Ascending aorta (tissue), 2 donors: Measurements from ENCODE around the gene B4GALT3. TPM values are rescaled to one million over a fixed set of nuclear protein-coding genes. Genes with fewer than 3 reads are reported as not detected.
A peak's percentile ranks its signal among the peaks of the same experiment; 100 is the strongest.

ENCODE experiments used
- DNase-seq, 2 donors: peaks; one replicate each; pipeline ENCODE4 v3.0.0-alpha.2; 2019; ENCODE audit warnings: low spot score in 2 of 2
- H3K27ac ChIP-seq, 2 donors: fragments of 200-600 bp; sonication (generic); one replicate each; pipeline ENCODE4 v1.5.1; 2016 to 2017; ENCODE audit warnings: mild to moderate bottlenecking in 1 of 2
- H3K27me3 ChIP-seq: fragments of 200-600 bp; sonication (generic); one replicate; pipeline ENCODE4 v1.5.1; 2017
- H3K36me3 ChIP-seq, 2 donors: fragments of 200-600 bp; sonication (generic); one replicate each; pipeline ENCODE4 v1.5.1; 2016
- H3K4me1 ChIP-seq, 2 donors: fragments of 200-600 bp; sonication (generic); one replicate each; pipeline ENCODE4 v1.5.1; 2016 to 2017; ENCODE audit warnings: mild to moderate bottlenecking in 1 of 2
- H3K4me3 ChIP-seq, 2 donors: fragments of 200-600 bp; sonication (generic); one replicate each; pipeline ENCODE4 v1.5.1; 2016 to 2017; ENCODE audit warnings: mild to moderate bottlenecking in 1 of 2
- H3K9me3 ChIP-seq, 2 donors: fragments of 200-600 bp; sonication (generic); one replicate each; pipeline ENCODE4 v1.5.1; 2016
- CTCF ChIP-seq, 3 experiments: fragments of 200-600 bp in 2 of 3; fragments of 450-650 bp in 1 of 3; sonication (generic) in 2 of 3; IDR thresholded peaks; one replicate each; pipeline ENCODE4 v1.5.1; 2016 to 2019; ENCODE audit warnings: antibody characterized with exemption in 3 of 3, mild to moderate bottlenecking in 1 of 3, moderate library complexity in 1 of 3
- intact Hi-C: fragments of 100-400 bp; cut with DNase I; formaldehyde crosslinking; loops from one replicate; pipeline ENCODE4 v1.15.1; 2023
- total RNA-seq: library from RNA; depleted of rRNA; stranded (reverse); fragments of >200 nt; gene quantifications from one replicate; pipeline ENCODE4 v1.1.0, GENCODE V29; 2016

Gene B4GALT3
- total RNA-seq, 1 donor from 2014 or later, result 26.9 TPM

- Histone ChIP-seq H3K27ac (no peak overlapping the region), H3K36me3 (no peaks in the 10 kb centered on the region), H3K4me3 (no peak overlapping the region), H3K9me3 (no peaks in the 10 kb centered on the region), H3K4me1 (no peaks in the 10 kb centered on the region), H3K27me3 (no peaks in the 10 kb centered on the region)
- no peak for DNase-seq
- intact Hi-C loops, result no loop called here
- no peak for TF ChIP-seq CTCF (IDR thresholded peaks at IDR 0.05)
Observed at GRCh38 chr1:161187311-161187710, 10.0 kb upstream of the B4GALT3 start.

- intact Hi-C loops, result no loop called here
- Histone ChIP-seq H3K27ac (peak overlapping the region; percentile 27 to 63), H3K4me1 (no peaks in the 10 kb centered on the region), H3K27me3 (no peaks in the 10 kb centered on the region), H3K36me3 (no peaks in the 10 kb centered on the region), H3K4me3 (no peak overlapping the region), H3K9me3 (no peaks in the 10 kb centered on the region)
- no peak for DNase-seq
- TF ChIP-seq CTCF (IDR thresholded peaks at IDR 0.05), result no peak
Observed at GRCh38 chr1:161185732-161186311, 8.5 kb upstream of the B4GALT3 start.

- intact Hi-C loops, result no loop called here
Observed at GRCh38 chr1:161185282-161185682, 8.0 kb upstream of the B4GALT3 start.

GRCh38 chr1:161182214-161182613 lies 4.9 kb upstream of the B4GALT3 start:
- no peak for DNase-seq
- H3K9me3 ChIP-seq, result no peaks in the 10 kb centered on the region
- intact Hi-C loops, result no loop called here

More at GRCh38 chr1:161185282-161185682, 8.0 kb upstream of the B4GALT3 start:
- H3K27ac ChIP-seq, result peak overlapping the region; percentile 27 to 63
- no peaks in the 10 kb centered on the region for H3K27me3 ChIP-seq
- DNase-seq, result peak; percentile 51 to 86
- no peak overlapping the region for H3K4me3 ChIP-seq
- TF ChIP-seq CTCF (IDR thresholded peaks at IDR 0.05), result no peak
- no peaks in the 10 kb centered on the region for H3K9me3 ChIP-seq
- no peaks in the 10 kb centered on the region for H3K36me3 ChIP-seq
- no peaks in the 10 kb centered on the region for H3K4me1 ChIP-seq

GRCh38 chr1:161180639-161181038 lies 3.3 kb upstream of the B4GALT3 start:
- no peak for DNase-seq
- H3K36me3 ChIP-seq, result no peaks in the 10 kb centered on the region
- H3K4me1 ChIP-seq, result peaks cover 0 to 13% of the 10 kb centered on the region in 2 donors
- no peaks in the 10 kb centered on the region for H3K9me3 ChIP-seq
- intact Hi-C loops, result no loop called here
- TF ChIP-seq CTCF (IDR thresholded peaks at IDR 0.05), result no peak
- H3K27me3 ChIP-seq, result no peaks in the 10 kb centered on the region
- H3K27ac ChIP-seq, result no peak overlapping the region
- no peak overlapping the region for H3K4me3 ChIP-seq

More at GRCh38 chr1:161182214-161182613, 4.9 kb upstream of the B4GALT3 start:
- no peak for TF ChIP-seq CTCF (IDR thresholded peaks at IDR 0.05)
- peaks cover 0 to 5% of the 10 kb centered on the region in 2 donors for H3K4me1 ChIP-seq
- H3K27me3 ChIP-seq, result no peaks in the 10 kb centered on the region
- H3K27ac ChIP-seq, result no peak overlapping the region
- H3K36me3 ChIP-seq, result no peaks in the 10 kb centered on the region
- H3K4me3 ChIP-seq, result no peak overlapping the region

GRCh38 chr1:161179698-161180097 lies 2.4 kb upstream of the B4GALT3 start:
- H3K27ac ChIP-seq, result no peak overlapping the region
- no peak for TF ChIP-seq CTCF (IDR thresholded peaks at IDR 0.05)
- H3K4me1 ChIP-seq, result peaks cover 0 to 13% of the 10 kb centered on the region in 2 donors
- intact Hi-C loops, result no loop called here
- H3K4me3 ChIP-seq, result no peak overlapping the region
- H3K36me3 ChIP-seq, result peaks cover 4 to 9% of the 10 kb centered on the region in 2 donors
- H3K9me3 ChIP-seq, result no peaks in the 10 kb centered on the region
- H3K27me3 ChIP-seq, result no peaks in the 10 kb centered on the region
- no peak for DNase-seq
